Measurements from ENCODE around the gene CCDC192.
"Not testable (repeated sequence)": the region's sequence is repeated elsewhere in the genome, so short reads cannot be mapped to it uniquely, and the experiment has no call there.

CCDC192 gene

DNA sequence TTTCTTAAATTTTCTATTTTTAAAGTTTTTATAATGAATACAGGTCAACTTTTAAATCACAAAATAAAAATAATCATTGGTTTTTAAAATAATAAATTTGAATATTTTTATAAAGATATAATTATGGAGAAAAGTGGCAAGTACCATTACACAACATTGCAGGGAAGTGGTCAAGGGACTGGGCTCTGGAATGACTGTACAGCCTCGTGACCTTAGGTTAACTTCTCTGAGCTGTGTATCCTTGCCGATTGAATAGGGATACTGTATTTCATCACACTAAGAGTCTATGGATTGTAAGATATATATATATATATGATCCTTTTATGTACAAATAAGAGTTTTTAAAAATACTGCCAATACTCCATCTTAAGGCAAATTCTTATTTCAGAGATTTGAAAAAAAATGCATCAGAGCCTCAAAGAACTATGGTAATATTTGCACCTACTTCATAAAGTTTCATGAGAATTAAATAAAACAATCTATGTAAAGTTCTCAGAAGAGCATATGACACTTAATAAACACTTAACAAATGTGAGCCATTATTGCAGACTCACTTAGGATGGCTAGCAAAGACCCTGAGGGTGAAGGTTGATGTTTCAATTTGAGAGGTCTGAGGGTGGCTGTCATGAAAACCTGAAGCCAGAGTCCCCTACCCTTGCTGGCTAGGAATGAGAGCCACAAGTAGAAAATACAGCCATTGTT is 136.5 kb downstream of the CCDC192 start:
- CTCF ChIA-PET, result no interaction called here
- DNase-seq (ENCODE audit: extremely low spot score), result no peak

DNA sequence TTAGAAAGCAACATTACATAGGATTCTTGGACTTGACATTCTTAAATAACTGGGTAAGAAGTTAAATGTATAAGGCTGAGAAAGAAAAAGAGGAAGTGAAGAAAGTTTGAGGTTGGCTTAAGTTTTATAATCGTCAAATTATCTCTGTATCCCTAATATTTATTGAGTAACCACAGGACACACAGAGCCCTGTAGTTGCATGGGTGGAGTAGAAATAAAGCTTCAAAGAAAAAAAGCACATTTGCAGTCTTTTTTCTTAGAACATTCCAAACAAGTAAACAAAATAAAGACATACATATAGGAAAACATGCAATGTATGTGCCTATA is 137.0 kb downstream of the CCDC192 start:
- DNase-seq (ENCODE audit: extremely low spot score), result no peak
- TF ChIP-seq ZNF384 (IDR thresholded peaks at IDR 0.05) (no peak), LEF1 (IDR thresholded peaks at IDR 0.05; ENCODE audit: borderline replicate concordance) (no peak), FOXK2 (IDR thresholded peaks at IDR 0.05) (no peak), ARNT (IDR thresholded peaks at IDR 0.05) (no peak), FOXA1 (IDR thresholded peaks at IDR 0.05) (no peak), FOXM1 (IDR thresholded peaks at IDR 0.05; ENCODE audit: borderline replicate concordance) (no peak), TARDBP (IDR thresholded peaks at IDR 0.05) (no peak), BHLHE40 (IDR thresholded peaks at IDR 0.05; ENCODE audit: borderline replicate concordance) (no peak), SP1 (IDR thresholded peaks at IDR 0.05) (no peak), L3MBTL2 (conservative IDR thresholded peaks at IDR 0.05) (no peak), ELF4 (IDR thresholded peaks at IDR 0.05) (no peak), HDGF (IDR thresholded peaks at IDR 0.05; ENCODE audit: borderline replicate concordance) (no peak)
- TF ChIP-seq, protein P1, sequence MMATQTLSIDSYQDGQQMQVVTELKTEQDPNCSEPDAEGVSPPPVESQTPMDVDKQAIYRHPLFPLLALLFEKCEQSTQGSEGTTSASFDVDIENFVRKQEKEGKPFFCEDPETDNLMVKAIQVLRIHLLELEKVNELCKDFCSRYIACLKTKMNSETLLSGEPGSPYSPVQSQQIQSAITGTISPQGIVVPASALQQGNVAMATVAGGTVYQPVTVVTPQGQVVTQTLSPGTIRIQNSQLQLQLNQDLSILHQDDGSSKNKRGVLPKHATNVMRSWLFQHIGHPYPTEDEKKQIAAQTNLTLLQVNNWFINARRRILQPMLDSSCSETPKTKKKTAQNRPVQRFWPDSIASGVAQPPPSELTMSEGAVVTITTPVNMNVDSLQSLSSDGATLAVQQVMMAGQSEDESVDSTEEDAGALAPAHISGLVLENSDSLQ (IDR thresholded peaks at IDR 0.05), result no peak
- POLR2A ChIA-PET, result no interaction called here
- CTCF ChIA-PET, result no interaction called here

More for the DNA sequence above, 136.5 kb downstream of the CCDC192 start:
- TF ChIP-seq FOXA1 (IDR thresholded peaks at IDR 0.05) (no peak), ZNF384 (IDR thresholded peaks at IDR 0.05) (no peak), SUZ12 (IDR thresholded peaks at IDR 0.05) (no peak), BHLHE40 (IDR thresholded peaks at IDR 0.05; ENCODE audit: borderline replicate concordance) (no peak), TARDBP (IDR thresholded peaks at IDR 0.05) (no peak), SP1 (IDR thresholded peaks at IDR 0.05) (no peak), NFRKB (IDR thresholded peaks at IDR 0.05) (no peak), FOXK2 (IDR thresholded peaks at IDR 0.05) (no peak), LEF1 (IDR thresholded peaks at IDR 0.05; ENCODE audit: borderline replicate concordance) (no peak), ARNT (IDR thresholded peaks at IDR 0.05) (no peak), FOXM1 (IDR thresholded peaks at IDR 0.05; ENCODE audit: borderline replicate concordance) (no peak), CTBP1 (IDR thresholded peaks at IDR 0.05; ENCODE audit: borderline replicate concordance) (no peak), ELF4 (IDR thresholded peaks at IDR 0.05) (no peak)
- TF ChIP-seq, protein P1 (IDR thresholded peaks at IDR 0.05), result no peak
- POLR2A ChIA-PET, result no interaction called here

DNA sequence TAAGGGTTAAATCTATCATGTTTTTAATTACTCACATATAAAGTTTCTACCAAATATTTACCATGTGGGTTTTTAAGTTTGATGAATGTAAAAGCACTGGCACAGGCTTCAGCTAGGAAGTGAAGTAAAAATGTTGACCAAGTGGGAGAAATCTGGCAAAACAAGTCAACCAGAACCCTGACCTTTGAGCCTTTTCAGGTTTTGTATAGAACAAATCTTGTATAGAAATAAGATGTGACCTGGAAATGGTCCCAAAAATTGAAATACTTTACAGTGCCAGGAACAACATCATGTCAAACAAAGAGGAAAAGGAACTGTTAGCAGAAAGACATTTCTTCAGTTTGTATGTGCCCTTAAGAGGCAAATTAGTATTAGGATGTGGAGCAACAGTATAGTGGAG is 137.6 kb downstream of the CCDC192 start:
- POLR2A ChIA-PET, result no interaction called here
- TF ChIP-seq LEF1 (IDR thresholded peaks at IDR 0.05; ENCODE audit: borderline replicate concordance) (no peak), FOXA1 (IDR thresholded peaks at IDR 0.05) (no peak), HDGF (IDR thresholded peaks at IDR 0.05; ENCODE audit: borderline replicate concordance) (no peak), BHLHE40 (IDR thresholded peaks at IDR 0.05; ENCODE audit: borderline replicate concordance) (no peak), ZNF384 (IDR thresholded peaks at IDR 0.05) (no peak), NFRKB (IDR thresholded peaks at IDR 0.05) (no peak), CTBP1 (IDR thresholded peaks at IDR 0.05; ENCODE audit: borderline replicate concordance) (no peak), SP1 (IDR thresholded peaks at IDR 0.05) (no peak), ELF4 (IDR thresholded peaks at IDR 0.05) (no peak), TARDBP (IDR thresholded peaks at IDR 0.05) (no peak), FOXK2 (IDR thresholded peaks at IDR 0.05) (no peak), L3MBTL2 (conservative IDR thresholded peaks at IDR 0.05) (no peak), ARNT (IDR thresholded peaks at IDR 0.05) (no peak), SUZ12 (IDR thresholded peaks at IDR 0.05) (no peak), FOXM1 (IDR thresholded peaks at IDR 0.05; ENCODE audit: borderline replicate concordance) (no peak)
- no peak for DNase-seq (ENCODE audit: extremely low spot score)
- CTCF ChIA-PET, result interaction anchor here (1.0 kb wide), 1 partner anchor 9 kb away, joined by 3 read pairs; no protein-coding TSS in a partner anchor

GRCh38 chr5:127844581-127845021 is 141.4 kb downstream of the CCDC192 start:
- CTCF ChIA-PET, result interaction anchor here (0.7 kb wide), 1 partner anchor 290 kb away, joined by 3 read pairs; no protein-coding TSS in a partner anchor
- TF ChIP-seq FOXA1 (IDR thresholded peaks at IDR 0.05) (no peak), CTBP1 (IDR thresholded peaks at IDR 0.05; ENCODE audit: borderline replicate concordance) (no peak), TARDBP (IDR thresholded peaks at IDR 0.05) (no peak)
- POLR2A ChIA-PET, result no interaction called here
- DNase-seq (ENCODE audit: extremely low spot score), result no peak

GRCh38 chr5:127846884-127847283 is 143.7 kb downstream of the CCDC192 start:
- no peak for DNase-seq (ENCODE audit: extremely low spot score)
- TF ChIP-seq ARNT (IDR thresholded peaks at IDR 0.05), result no peak
- TF ChIP-seq BHLHE40 (IDR thresholded peaks at IDR 0.05; ENCODE audit: borderline replicate concordance), result no peak
- TF ChIP-seq, protein P1 (IDR thresholded peaks at IDR 0.05), result no peak
- no peak for TF ChIP-seq NFRKB (IDR thresholded peaks at IDR 0.05)
- TF ChIP-seq SUZ12 (IDR thresholded peaks at IDR 0.05), result no peak
- TF ChIP-seq ELF4 (IDR thresholded peaks at IDR 0.05), result no peak
- TF ChIP-seq L3MBTL2 (conservative IDR thresholded peaks at IDR 0.05), result no peak
- TF ChIP-seq TARDBP (IDR thresholded peaks at IDR 0.05), result no peak
- no peak for TF ChIP-seq FOXA1 (IDR thresholded peaks at IDR 0.05)
- TF ChIP-seq CTBP1 (IDR thresholded peaks at IDR 0.05; ENCODE audit: borderline replicate concordance), result no peak
- no peak for TF ChIP-seq SP1 (IDR thresholded peaks at IDR 0.05)
- no peak for TF ChIP-seq FOXK2 (IDR thresholded peaks at IDR 0.05)
- no peak for TF ChIP-seq LEF1 (IDR thresholded peaks at IDR 0.05; ENCODE audit: borderline replicate concordance)
- no peak for TF ChIP-seq FOXM1 (IDR thresholded peaks at IDR 0.05; ENCODE audit: borderline replicate concordance)
- no peak for TF ChIP-seq HDGF (IDR thresholded peaks at IDR 0.05; ENCODE audit: borderline replicate concordance)
- TF ChIP-seq ZNF384 (IDR thresholded peaks at IDR 0.05), result no peak
- ChIA-PET POLR2A (no interaction called here), CTCF (no interaction called here)

GRCh38 chr5:127847641-127848040 is 144.4 kb downstream of the CCDC192 start:
- CTCF ChIA-PET; POLR2A ChIA-PET; DNase-seq (ENCODE audit: extremely low spot score): not testable (repeated sequence)

Data from HEK293T (cell line).